GM21447 (cell line): ENCODE results near the gene CAPN9.

Experiments
- ATAC-seq: cut with Tn5 transposase; IDR thresholded peaks from one replicate; pipeline ENCODE4 v1.9.1; 2021; ENCODE audit not compliant: unreplicated experiment

Gene CAPN9

DNA sequence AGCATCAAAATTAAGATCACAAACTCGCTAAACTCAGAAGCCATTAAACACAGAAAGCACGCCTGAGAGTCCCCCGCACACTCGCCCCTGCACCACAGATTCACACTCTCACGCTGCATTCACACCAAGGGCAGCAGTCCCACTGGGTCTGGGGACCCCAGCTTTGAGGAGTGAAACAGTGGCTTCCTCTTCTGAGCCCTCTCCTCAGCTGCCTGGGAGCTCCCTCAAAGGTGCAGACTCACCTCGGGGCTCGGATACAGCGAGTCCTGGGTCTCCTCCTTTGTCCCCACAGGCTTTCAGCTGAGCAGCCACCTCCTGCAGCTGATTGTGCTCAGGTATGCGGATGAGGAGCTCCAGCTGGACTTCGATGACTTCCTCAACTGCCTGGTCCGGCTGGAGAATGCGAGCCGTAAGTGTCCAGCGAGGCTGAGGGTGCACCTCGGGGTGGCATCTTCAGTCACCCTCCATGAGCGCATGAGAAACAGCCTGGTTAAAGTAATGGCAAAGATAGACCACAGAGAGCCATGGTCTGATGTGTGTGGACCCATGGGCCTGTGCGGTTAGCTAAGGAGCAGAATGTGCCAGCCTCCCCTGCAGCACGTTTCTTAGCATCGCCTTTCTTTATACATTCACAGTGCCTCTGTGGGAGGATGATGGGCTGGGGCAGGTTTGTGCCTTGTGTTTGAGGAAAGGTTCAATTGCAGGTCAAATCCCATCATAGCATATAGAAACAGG is 47.9 kb downstream of the CAPN9 start:
- no peak for ATAC-seq

DNA sequence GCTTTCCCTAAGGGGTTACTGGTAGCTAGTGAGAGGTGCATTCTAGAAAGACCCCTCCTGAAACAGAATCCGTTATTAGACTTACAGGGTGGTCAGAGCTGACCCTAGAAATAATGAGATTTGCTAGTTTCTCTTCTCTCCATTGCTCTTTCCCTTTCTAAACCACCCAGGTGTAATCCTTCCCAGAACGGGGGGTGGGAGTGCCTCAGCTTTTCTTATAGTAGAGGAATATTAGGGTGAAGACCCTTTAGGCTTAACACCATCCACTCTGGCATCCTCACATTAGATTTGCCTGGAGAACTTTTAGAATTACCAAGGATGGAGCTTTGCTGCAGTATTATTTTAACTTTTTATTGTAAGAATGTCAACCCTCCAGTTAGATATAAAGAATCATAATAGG is 49.4 kb downstream of the CAPN9 start:
- ATAC-seq: no peak

GRCh38 chr1:230797376-230797920 is 50.3 kb downstream of the CAPN9 start:
- no peak for ATAC-seq

DNA sequence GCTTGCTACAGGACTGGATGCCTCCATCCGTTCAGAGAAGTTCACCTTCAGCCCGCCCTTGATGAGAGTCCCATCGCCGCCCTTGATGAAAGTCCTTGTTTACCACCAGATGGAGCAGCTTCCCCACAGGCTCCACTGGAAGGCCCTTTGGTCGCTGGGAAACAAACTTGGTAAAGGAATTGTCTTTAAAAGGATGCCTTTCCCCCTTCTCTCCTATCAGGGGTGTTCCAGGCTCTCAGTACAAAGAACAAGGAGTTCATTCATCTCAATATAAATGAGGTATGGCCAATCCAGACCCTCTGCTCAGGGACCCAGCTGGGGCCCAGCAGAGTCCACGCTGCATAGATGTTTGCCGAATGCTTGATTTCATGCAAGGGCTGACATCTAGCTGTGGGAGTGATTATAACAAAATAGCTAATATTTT is 50.8 kb downstream of the CAPN9 start:
- no peak for ATAC-seq

- no peak for ATAC-seq
Measured at GRCh38 chr1:230798491-230798890, 51.3 kb downstream of the CAPN9 start.

- no peak for ATAC-seq
Measured at GRCh38 chr1:230800891-230801840, 54.0 kb downstream of the CAPN9 start.

GRCh38 chr1:230804396-230804795 is 57.2 kb downstream of the CAPN9 start:
- no peak for ATAC-seq

- ATAC-seq: no peak
Measured at GRCh38 chr1:230806552-230806951, 59.4 kb downstream of the CAPN9 start.

GRCh38 chr1:230807029-230807428 is 59.8 kb downstream of the CAPN9 start:
- no peak for ATAC-seq

- no peak for ATAC-seq
Measured at GRCh38 chr1:230807561-230808280, 60.5 kb downstream of the CAPN9 start.

DNA sequence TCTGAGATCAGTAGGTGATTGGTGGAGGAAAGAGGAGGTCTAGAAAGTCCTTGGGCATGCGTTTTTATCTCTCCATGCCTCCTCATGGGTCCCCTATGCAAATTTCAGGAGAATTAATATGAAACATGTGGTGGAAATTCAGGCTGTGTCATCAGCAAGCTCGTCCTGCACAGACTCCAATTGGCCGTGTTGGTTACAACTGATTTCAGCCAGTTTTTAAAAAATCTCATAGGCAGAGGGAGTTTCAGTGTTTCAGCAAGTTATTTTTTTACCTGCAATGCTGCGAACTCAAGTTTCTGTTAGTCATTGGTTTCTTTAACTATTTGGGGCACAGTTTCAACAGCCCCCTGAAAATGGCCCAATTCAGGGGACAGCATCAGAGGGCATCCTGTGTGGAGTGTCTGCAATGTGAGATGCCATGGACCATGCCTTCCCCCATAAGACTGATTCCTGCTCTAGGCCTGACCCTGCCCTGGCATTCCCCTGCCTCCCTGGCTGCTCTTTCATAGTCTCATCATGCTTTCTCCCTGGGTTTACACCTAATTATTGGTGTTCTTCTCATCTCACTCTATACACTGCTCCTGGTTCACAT is 61.2 kb downstream of the CAPN9 start:
- ATAC-seq: no peak

DNA sequence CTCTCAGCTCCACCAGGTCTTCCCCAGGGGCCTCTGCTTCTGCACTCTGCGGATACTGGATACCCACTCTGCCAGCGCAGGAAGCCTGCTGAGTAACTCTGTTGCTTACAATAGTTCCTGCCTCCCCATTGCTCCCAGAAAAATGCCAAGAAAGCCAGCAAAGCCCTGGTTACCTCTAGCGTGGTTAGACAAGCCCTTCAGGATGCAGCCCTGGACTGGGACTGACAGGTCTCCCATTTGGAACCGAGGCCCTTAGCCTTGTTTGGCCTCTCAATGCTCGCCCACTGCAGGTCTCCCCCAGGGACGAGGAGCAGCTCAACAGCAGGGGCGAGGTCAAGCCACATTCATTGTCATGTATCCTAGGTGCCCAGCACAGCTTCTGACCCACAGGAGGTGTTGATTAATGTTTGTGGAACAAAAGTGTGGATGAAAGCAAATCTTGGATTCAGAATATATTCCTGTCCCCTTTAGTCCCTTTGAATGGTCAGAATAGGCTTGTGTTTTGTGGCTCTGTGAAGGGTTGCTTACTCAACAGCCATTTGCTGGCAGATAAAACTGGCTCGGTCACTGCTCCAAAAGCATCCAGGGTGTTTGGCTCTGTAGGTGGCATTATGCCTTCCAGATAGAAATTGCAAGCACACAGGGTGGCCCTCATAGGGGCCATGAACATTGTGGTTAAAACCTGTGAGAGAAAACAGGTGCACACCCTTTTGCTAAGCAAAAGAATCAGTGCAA is 62.2 kb downstream of the CAPN9 start:
- ATAC-seq: no peak

- ATAC-seq: no peak
Measured at GRCh38 chr1:230812568-230812967, 65.4 kb downstream of the CAPN9 start.

GRCh38 chr1:230814949-230815692 is 67.9 kb downstream of the CAPN9 start:
- ATAC-seq: no peak

GRCh38 chr1:230816018-230816417 is 68.8 kb downstream of the CAPN9 start:
- no peak for ATAC-seq

GRCh38 chr1:230818367-230818766 is 71.2 kb downstream of the CAPN9 start:
- ATAC-seq: no peak

- no peak for ATAC-seq
Measured at GRCh38 chr1:230818901-230819300, 71.7 kb downstream of the CAPN9 start.

GRCh38 chr1:230819976-230820375 is 72.8 kb downstream of the CAPN9 start:
- ATAC-seq: no peak

DNA sequence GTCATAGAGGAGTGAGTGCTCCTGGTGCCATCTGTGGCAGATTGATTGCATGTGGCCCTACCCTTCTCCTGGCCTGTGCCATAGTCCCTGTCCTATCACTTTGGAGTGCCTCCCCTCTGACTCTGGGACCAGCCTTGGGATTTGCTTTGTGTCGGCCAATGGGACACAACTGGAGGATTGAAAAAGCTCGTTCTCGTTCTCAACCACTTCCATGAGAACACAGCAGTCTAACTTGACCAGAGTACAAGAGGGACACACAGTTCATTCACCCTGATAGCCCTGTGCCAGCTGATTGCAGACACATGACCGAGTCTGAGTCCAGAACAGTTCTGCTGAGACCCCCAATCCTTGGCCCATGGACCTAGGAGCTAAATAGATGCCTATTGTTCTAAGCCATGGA is 73.4 kb downstream of the CAPN9 start:
- no peak for ATAC-seq
